Adrenal gland (tissue), 12 donors: ENCODE results near the gene PI4KA. TPM values are rescaled to one million over a fixed set of nuclear protein-coding genes. Genes with fewer than 3 reads are reported as not detected.

Source experiments
- DNase-seq, 7 donors: peaks; one replicate each; pipeline ENCODE4 v3.0.0-alpha.2; 2019 to 2020
- H3K27ac ChIP-seq, 5 donors: fragments of 200-600 bp; sonication (generic) in 4 of 5; 1 replicate in 3 of 5; 2 replicates in 2 of 5; pipeline versions ENCODE4 v1.5.1 to v1.8.0; 2016 to 2020; ENCODE audit warnings: mild to moderate bottlenecking in 1 of 5
- H3K27me3 ChIP-seq: fragments of 200-600 bp; 2 replicates; pipeline ENCODE4 v1.8.0; 2021
- H3K36me3 ChIP-seq, 2 donors: fragments of 200-600 bp; replicated peaks in 1 of 2; 1 replicate in 1 of 2; 2 replicates in 1 of 2; pipeline versions ENCODE4 v1.5.1 to v1.8.0; 2018 to 2022
- H3K4me1 ChIP-seq, 2 donors: fragments of 200-600 bp; replicated peaks in 1 of 2; 1 replicate in 1 of 2; 2 replicates in 1 of 2; pipeline versions ENCODE4 v1.5.1 to v1.8.0; 2018 to 2021
- H3K4me3 ChIP-seq, 4 donors: fragments of 200-600 bp; sonication (generic) in 3 of 4; one replicate each; pipeline ENCODE4 v1.5.1; 2016 to 2018
- H3K9me3 ChIP-seq, 3 donors: fragments of 200-600 bp; sonication (generic) in 1 of 3; replicated peaks in 1 of 3; 1 replicate in 2 of 3; 2 replicates in 1 of 3; pipeline versions ENCODE4 v1.5.1 to v1.8.0; 2016 to 2021
- CTCF ChIP-seq, 6 experiments: fragments of 450-650 bp in 4 of 6; fragments of 200-600 bp in 2 of 6; sonication (generic) in 1 of 6; IDR thresholded peaks; 1 replicate in 5 of 6; 2 replicates in 1 of 6; pipeline versions ENCODE4 v1.5.1 to v1.8.0; 2016 to 2021; ENCODE audit warnings: antibody characterized with exemption in 6 of 6, mild to moderate bottlenecking in 2 of 6, moderate library complexity in 1 of 6
- POLR2A ChIP-seq, 2 donors: fragments of 450-650 bp; IDR thresholded peaks; one replicate each; pipeline ENCODE4 v1.6.1; 2017; ENCODE audit warnings: antibody characterized with exemption in 2 of 2, mild to moderate bottlenecking in 2 of 2, moderate library complexity in 1 of 2
- WGBS, 4 donors: extraction: QIAGEN DNeasy Blood & Tissue Kit in 2 of 4; methylation state at CpG; one replicate each; pipeline versions ENCODE4 v1.1.5 to v1.1.7; 2013 to 2017; 5-methylcytosine and 5-hydroxymethylcytosine counted together
- intact Hi-C, 2 donors: fragments of 100-400 bp; cut with DNase I; formaldehyde crosslinking; loops; one replicate each; pipeline versions ENCODE4 v1.14.1 to v1.15.0; 2022 to 2023
- polyA plus RNA-seq, 3 donors: library from polyadenylated mRNA; stranded (reverse); fragments of 200-250 nt in 2 of 3; fragments of 350-450 nt in 1 of 3; fragmentation: Illumina TruSeq in 1 of 3; extraction: RNeasy Lipid Tissue Mini Kit (QIAGEN cat#74804) in 1 of 3; gene quantifications; one replicate each; pipeline ENCODE4 v1.2.3, GENCODE V29; 2013 to 2014
- total RNA-seq, 9 donors: library from RNA; depleted of rRNA in 4 of 9; stranded (reverse); fragments of >200 nt in 4 of 9; fragments of 120-200 nt in 1 of 9; fragmentation: NEBNext Ultra II Directional in 1 of 9; extraction: Animal tissue kit (Norgen Biotek cat#: 25700) in 1 of 9; gene quantifications; one replicate each; pipeline versions ENCODE4 v1.1.0 to v1.2.4, GENCODE V29; 2013 to 2023
- donor health status: healthy with polysubstance abuse.
- donor health status: Bipolar disorder and iron deficiency.
- donor health status: DM: yes; HTN: yes; CAD: no.
- donor health status: DM: no; HTN: no; CAD: no.
- donor health status: DM: no; HTN: no; CAD: no.
- donor health status: DM: yes; HTN: yes; CAD: no.

PI4KA gene
- total and polyA plus RNA-seq, 12 donors, result 36.4 to 134 (median 85.6) TPM

GRCh38 chr22:20819471-20819870 lies 39.1 kb downstream of the PI4KA start:
- TF ChIP-seq CTCF (IDR thresholded peaks at IDR 0.05) (no peak), POLR2A (IDR thresholded peaks at IDR 0.05) (no peak)
- Histone ChIP-seq H3K27me3 (no peaks in the 10 kb centered on the region), H3K36me3 (peaks cover 0 to 59% of the 10 kb centered on the region in 2 donors), H3K9me3 (no peaks in the 10 kb centered on the region), H3K4me3 (no peak overlapping the region), H3K4me1 (no peaks in the 10 kb centered on the region), H3K27ac (no peak overlapping the region)
- intact Hi-C loops, result no loop called here
- DNase-seq, result peak in 1 of 7 donors; percentile 33
- 94 to 96% (median 96%) methylated on average over 9 of the region's 9 CpGs for WGBS, 4 donors

GRCh38 chr22:20818471-20818870 lies 40.1 kb downstream of the PI4KA start:
- intact Hi-C loops, result no loop called here
- WGBS, 4 donors, result 70 to 95% (median 92%) methylated on average over 3 of the region's 3 CpGs
- Histone ChIP-seq H3K4me1 (no peaks in the 10 kb centered on the region), H3K36me3 (peaks cover 0 to 65% of the 10 kb centered on the region in 2 donors), H3K4me3 (no peak overlapping the region), H3K27ac (no peak overlapping the region), H3K27me3 (no peaks in the 10 kb centered on the region), H3K9me3 (no peaks in the 10 kb centered on the region)
- peak in 1 of 7 donors; percentile 17 for DNase-seq
- TF ChIP-seq POLR2A (IDR thresholded peaks at IDR 0.05) (no peak), CTCF (IDR thresholded peaks at IDR 0.05) (no peak)

- Histone ChIP-seq H3K27ac (no peak overlapping the region), H3K4me3 (no peak overlapping the region), H3K36me3 (peaks cover 0 to 72% of the 10 kb centered on the region in 2 donors), H3K9me3 (no peaks in the 10 kb centered on the region), H3K27me3 (no peaks in the 10 kb centered on the region), H3K4me1 (no peaks in the 10 kb centered on the region)
- TF ChIP-seq POLR2A (IDR thresholded peaks at IDR 0.05), result no peak
- no peak for TF ChIP-seq CTCF (IDR thresholded peaks at IDR 0.05)
- 94 to 96% (median 95%) methylated on average over 6 of the region's 6 CpGs for whole genome bisulfite sequencing, 4 donors
- DNase-seq, result peak in 1 of 7 donors; percentile 71
- intact Hi-C loops, result no loop called here
Measured at GRCh38 chr22:20816559-20816958, 42.1 kb downstream of the PI4KA start.

GRCh38 chr22:20815477-20816050 lies 43.0 kb downstream of the PI4KA start:
- Histone ChIP-seq H3K27me3 (no peaks in the 10 kb centered on the region), H3K9me3 (no peaks in the 10 kb centered on the region), H3K36me3 (peaks cover 0 to 80% of the 10 kb centered on the region in 2 donors), H3K4me3 (no peak overlapping the region), H3K4me1 (no peaks in the 10 kb centered on the region), H3K27ac (no peak overlapping the region)
- peak in 1 of 7 donors; percentile 20 for DNase-seq
- no peak for TF ChIP-seq CTCF (IDR thresholded peaks at IDR 0.05)
- TF ChIP-seq POLR2A (IDR thresholded peaks at IDR 0.05), result no peak
- WGBS, 4 donors, result 91 to 98% (median 94%) methylated on average over 9 of the region's 9 CpGs
- intact Hi-C loops, result no loop called here
